Endodermal cell (in vitro differentiated cells): ENCODE results near the gene CYYR1. TPM values are rescaled to one million over a fixed set of nuclear protein-coding genes. Genes with fewer than 3 reads are reported as not detected.

Experiments
- DNase-seq: peaks from one replicate; pipeline ENCODE4 v3.0.0-alpha.2; 2017
- H3K27ac ChIP-seq: 2 replicates; pipeline ENCODE4 v1.5.1; 2013; ENCODE audit warnings: mild to moderate bottlenecking, low read depth, low read length, moderate library complexity
- H3K27me3 ChIP-seq: 2 replicates; pipeline ENCODE4 v1.6.1; 2013; ENCODE audit warnings: mild to moderate bottlenecking, low read length, moderate library complexity; ENCODE audit not compliant: insufficient read depth, control insufficient read depth, poor library complexity, severe bottlenecking
- H3K36me3 ChIP-seq: 2 replicates; pipeline ENCODE4 v1.7.0; 2013; ENCODE audit warnings: mild to moderate bottlenecking, low read length, moderate library complexity; ENCODE audit not compliant: control insufficient read depth, insufficient read depth
- H3K4me1 ChIP-seq: one replicate; pipeline ENCODE4 v1.7.0; 2013; ENCODE audit warnings: low read length; ENCODE audit not compliant: control insufficient read depth, insufficient read depth
- H3K4me3 ChIP-seq: 2 replicates; pipeline ENCODE4 v1.5.1; 2013; ENCODE audit warnings: mild to moderate bottlenecking, low read length, moderate library complexity
- H3K9ac ChIP-seq: 2 replicates; pipeline ENCODE4 v1.6.1; 2013; ENCODE audit warnings: mild to moderate bottlenecking, low read length, moderate library complexity; ENCODE audit not compliant: poor library complexity, severe bottlenecking; ENCODE audit errors: extremely low read depth
- H3K9me3 ChIP-seq: 2 replicates; pipeline ENCODE4 v1.6.1; 2013; ENCODE audit warnings: mild to moderate bottlenecking, low read length, moderate library complexity; ENCODE audit not compliant: control insufficient read depth
- H3K27ac Mint-ChIP-seq: 2 replicates; pipeline ENCODE4 v1.8.0; 2020; ENCODE audit warnings: mixed read lengths
- H3K27me3 Mint-ChIP-seq: 2 replicates; pipeline ENCODE4 v1.8.0; 2021; ENCODE audit warnings: mild to moderate bottlenecking, mixed read lengths; ENCODE audit not compliant: insufficient read depth
- H3K36me3 Mint-ChIP-seq: 2 replicates; pipeline ENCODE4 v1.8.0; 2020; ENCODE audit warnings: low read depth, mixed read lengths
- H3K4me1 Mint-ChIP-seq: 2 replicates; pipeline ENCODE4 v1.8.0; 2020; ENCODE audit warnings: mixed read lengths
- H3K4me3 Mint-ChIP-seq: 2 replicates; pipeline ENCODE4 v1.8.0; 2020; ENCODE audit warnings: mild to moderate bottlenecking, moderate library complexity, mixed read lengths
- H3K9me3 Mint-ChIP-seq: 2 replicates; pipeline ENCODE4 v1.8.0; 2020; ENCODE audit warnings: mild to moderate bottlenecking, mixed read lengths
- WGBS, 2 experiments: methylation state at CpG; one replicate each; pipeline versions ENCODE4 v1.1.5 to v1.1.7; 2013; ENCODE audit warnings: missing lambda C conversion rate in 2 of 2, mixed read lengths in 1 of 2; ENCODE audit not compliant: insufficient coverage in 1 of 2, insufficient read length in 1 of 2; 5-methylcytosine and 5-hydroxymethylcytosine counted together
- total RNA-seq, 2 donors: library from RNA; stranded (reverse); fragmentation: NEBNext Ultra II Directional in 1 of 2; extraction: Animal tissue kit (Norgen Biotek cat#: 25700) in 1 of 2; gene quantifications; 2 replicates in 1 of 2; 3 replicates in 1 of 2; pipeline ENCODE4 v1.2.1, GENCODE V29; 2021
- TF ChIP-seq, protein P1 (sequence below): fragments of 200-600 bp; sonication (generic); conservative IDR thresholded peaks from 2 replicates; pipeline ENCODE4 v1.5.0; 2021; ENCODE audit warnings: antibody characterized with exemption, mild to moderate bottlenecking

The CYYR1 gene
- total RNA-seq, 2 donors from 2014 or later = 16.8 to 16.9 TPM

GRCh38 chr21:26540651-26541050, 32.4 kb downstream of the CYYR1 start:
- Mint-ChIP-seq H3K4me1 (peaks cover 4% of the 10 kb centered on the region), H3K9me3 (peaks cover 2% of the 10 kb centered on the region), H3K4me3 (no peak overlapping the region), H3K27me3 (no peaks in the 10 kb centered on the region), H3K27ac (no peak overlapping the region), H3K36me3 (peaks cover 6% of the 10 kb centered on the region)
- no peaks in the 10 kb centered on the region for H3K27me3 ChIP-seq
- no peaks in the 10 kb centered on the region for H3K4me1 ChIP-seq
- no peak overlapping the region for H3K9ac ChIP-seq
- no peak overlapping the region for H3K4me3 ChIP-seq
- TF ChIP-seq, protein P1, sequence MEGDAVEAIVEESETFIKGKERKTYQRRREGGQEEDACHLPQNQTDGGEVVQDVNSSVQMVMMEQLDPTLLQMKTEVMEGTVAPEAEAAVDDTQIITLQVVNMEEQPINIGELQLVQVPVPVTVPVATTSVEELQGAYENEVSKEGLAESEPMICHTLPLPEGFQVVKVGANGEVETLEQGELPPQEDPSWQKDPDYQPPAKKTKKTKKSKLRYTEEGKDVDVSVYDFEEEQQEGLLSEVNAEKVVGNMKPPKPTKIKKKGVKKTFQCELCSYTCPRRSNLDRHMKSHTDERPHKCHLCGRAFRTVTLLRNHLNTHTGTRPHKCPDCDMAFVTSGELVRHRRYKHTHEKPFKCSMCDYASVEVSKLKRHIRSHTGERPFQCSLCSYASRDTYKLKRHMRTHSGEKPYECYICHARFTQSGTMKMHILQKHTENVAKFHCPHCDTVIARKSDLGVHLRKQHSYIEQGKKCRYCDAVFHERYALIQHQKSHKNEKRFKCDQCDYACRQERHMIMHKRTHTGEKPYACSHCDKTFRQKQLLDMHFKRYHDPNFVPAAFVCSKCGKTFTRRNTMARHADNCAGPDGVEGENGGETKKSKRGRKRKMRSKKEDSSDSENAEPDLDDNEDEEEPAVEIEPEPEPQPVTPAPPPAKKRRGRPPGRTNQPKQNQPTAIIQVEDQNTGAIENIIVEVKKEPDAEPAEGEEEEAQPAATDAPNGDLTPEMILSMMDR = no peak
- H3K27ac ChIP-seq = no peak overlapping the region
- H3K9me3 ChIP-seq = no peaks in the 10 kb centered on the region
- H3K36me3 ChIP-seq = no peaks in the 10 kb centered on the region
- no peak for DNase-seq

DNA sequence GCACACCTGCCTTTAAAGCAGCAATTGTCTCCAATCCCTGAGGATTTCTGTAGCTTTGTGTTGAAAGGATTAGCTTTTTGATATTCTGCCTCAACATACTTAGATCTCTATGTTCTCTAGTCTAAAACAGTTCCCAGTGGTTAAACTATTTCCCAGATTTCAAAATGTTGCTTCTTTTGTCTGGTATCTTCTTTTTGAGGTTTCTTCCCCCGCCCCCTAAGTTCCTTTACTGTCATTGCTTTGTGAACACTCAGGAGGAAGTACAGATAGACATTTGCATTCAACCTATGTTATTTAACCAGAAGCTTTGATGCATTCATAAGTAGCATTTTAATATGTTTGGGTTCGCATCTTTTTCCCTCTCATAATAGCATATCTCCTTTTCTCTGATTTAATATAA, 33.5 kb downstream of the CYYR1 start:
- H3K9me3 Mint-ChIP-seq = no peaks in the 10 kb centered on the region
- H3K27ac Mint-ChIP-seq = no peak overlapping the region
- no peak for DNase-seq

DNA sequence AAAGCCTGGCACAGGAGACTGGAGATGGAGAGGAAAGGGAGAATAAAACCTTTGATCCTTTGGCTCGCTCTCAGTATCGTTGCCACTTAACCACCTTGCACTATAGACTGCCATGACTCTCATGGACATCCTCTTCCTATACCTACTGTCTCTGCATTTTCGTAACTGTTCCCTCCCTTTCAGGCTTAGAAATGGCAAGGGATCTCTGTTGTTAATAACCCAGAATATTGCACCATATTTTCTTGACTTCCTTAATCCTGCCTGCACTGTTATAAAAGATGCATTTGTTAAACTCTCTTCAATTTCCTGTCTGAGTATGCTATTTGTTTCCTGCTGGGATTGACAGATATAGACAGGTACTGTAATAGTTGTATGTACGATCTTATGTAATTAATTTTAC, 38.6 kb downstream of the CYYR1 start:
- Histone ChIP-seq H3K4me3 (no peak overlapping the region), H3K9me3 (no peaks in the 10 kb centered on the region), H3K27ac (no peak overlapping the region), H3K27me3 (no peaks in the 10 kb centered on the region), H3K9ac (no peak overlapping the region), H3K4me1 (no peaks in the 10 kb centered on the region), H3K36me3 (no peaks in the 10 kb centered on the region)
- WGBS, 2 experiments = 63 to 76% methylated on average over 3 of the region's 4 CpGs
- H3K4me3 Mint-ChIP-seq = no peak overlapping the region
- TF ChIP-seq, protein P1 = no peak
- H3K36me3 Mint-ChIP-seq = peaks cover 18% of the 10 kb centered on the region
- no peaks in the 10 kb centered on the region for H3K27me3 Mint-ChIP-seq
- no peak overlapping the region for H3K27ac Mint-ChIP-seq
- DNase-seq = no peak
- H3K9me3 Mint-ChIP-seq = no peaks in the 10 kb centered on the region
- no peaks in the 10 kb centered on the region for H3K4me1 Mint-ChIP-seq

More for the DNA sequence above, 33.5 kb downstream of the CYYR1 start:
- H3K4me1 ChIP-seq = no peaks in the 10 kb centered on the region
- Mint-ChIP-seq H3K27me3 (no peaks in the 10 kb centered on the region), H3K36me3 (peaks cover 4% of the 10 kb centered on the region), H3K4me3 (no peak overlapping the region), H3K4me1 (peaks cover 4% of the 10 kb centered on the region)
- no peaks in the 10 kb centered on the region for H3K36me3 ChIP-seq
- no peak overlapping the region for H3K9ac ChIP-seq
- WGBS, 2 experiments = 80 to 100% methylated on average over 1 of the region's 2 CpGs
- no peak overlapping the region for H3K27ac ChIP-seq
- H3K9me3 ChIP-seq = no peaks in the 10 kb centered on the region
- TF ChIP-seq, protein P1 = no peak
- H3K4me3 ChIP-seq = no peak overlapping the region
- H3K27me3 ChIP-seq = no peaks in the 10 kb centered on the region
